GM12874 (cell line): ENCODE data around the gene TOP2B.

Experiments
- TF ChIP-seq, protein P1 (sequence below): IDR thresholded peaks from 2 replicates; pipeline ENCODE4 v1.5.1; 2011; ENCODE audit warnings: low read depth, mild to moderate bottlenecking, control low read depth, low read length, moderate library complexity; ENCODE audit not compliant: insufficient read depth

The TOP2B gene

DNA sequence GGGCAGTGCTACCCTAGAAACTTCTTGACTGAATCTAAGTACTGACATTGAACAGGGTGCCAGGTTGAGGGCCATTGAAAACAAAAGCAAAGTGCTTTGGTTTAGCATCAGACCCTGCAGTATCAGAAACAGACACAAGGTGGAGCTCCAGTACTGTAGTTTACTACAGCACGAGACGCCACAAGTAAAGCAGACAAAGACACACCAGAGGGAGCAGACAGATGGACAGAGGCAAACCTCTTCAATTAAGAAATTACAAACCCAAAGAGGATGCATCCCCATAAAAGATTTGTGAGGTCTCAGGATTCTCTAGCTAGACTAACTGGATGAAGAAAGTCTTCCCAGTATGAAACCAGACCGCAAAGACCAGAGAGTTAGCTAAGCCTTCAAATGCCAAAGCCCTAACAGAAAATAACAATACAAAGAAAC lies 16.6 kb downstream of the TOP2B start:
- TF ChIP-seq, protein P1, sequence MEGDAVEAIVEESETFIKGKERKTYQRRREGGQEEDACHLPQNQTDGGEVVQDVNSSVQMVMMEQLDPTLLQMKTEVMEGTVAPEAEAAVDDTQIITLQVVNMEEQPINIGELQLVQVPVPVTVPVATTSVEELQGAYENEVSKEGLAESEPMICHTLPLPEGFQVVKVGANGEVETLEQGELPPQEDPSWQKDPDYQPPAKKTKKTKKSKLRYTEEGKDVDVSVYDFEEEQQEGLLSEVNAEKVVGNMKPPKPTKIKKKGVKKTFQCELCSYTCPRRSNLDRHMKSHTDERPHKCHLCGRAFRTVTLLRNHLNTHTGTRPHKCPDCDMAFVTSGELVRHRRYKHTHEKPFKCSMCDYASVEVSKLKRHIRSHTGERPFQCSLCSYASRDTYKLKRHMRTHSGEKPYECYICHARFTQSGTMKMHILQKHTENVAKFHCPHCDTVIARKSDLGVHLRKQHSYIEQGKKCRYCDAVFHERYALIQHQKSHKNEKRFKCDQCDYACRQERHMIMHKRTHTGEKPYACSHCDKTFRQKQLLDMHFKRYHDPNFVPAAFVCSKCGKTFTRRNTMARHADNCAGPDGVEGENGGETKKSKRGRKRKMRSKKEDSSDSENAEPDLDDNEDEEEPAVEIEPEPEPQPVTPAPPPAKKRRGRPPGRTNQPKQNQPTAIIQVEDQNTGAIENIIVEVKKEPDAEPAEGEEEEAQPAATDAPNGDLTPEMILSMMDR: peak; percentile 78

DNA sequence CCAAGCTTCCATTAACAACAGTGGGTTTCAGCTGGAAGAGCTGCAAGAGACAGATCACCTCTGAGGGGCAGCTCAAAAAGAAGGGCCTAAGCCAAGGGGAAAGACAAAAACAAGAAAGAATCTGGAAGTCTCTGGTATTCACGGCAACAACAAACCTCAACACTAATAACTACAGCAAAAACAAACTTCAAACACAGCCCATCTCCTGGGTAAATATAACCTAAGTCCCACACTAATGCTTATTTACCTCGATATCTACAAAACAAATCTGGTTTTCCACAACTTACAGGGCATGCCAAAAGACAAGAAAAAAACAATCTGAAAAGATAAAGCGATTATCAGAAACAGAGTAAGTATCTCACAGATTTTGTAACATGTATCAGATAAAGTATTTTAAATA lies 29.7 kb downstream of the TOP2B start:
- TF ChIP-seq, protein P1: no peak

DNA sequence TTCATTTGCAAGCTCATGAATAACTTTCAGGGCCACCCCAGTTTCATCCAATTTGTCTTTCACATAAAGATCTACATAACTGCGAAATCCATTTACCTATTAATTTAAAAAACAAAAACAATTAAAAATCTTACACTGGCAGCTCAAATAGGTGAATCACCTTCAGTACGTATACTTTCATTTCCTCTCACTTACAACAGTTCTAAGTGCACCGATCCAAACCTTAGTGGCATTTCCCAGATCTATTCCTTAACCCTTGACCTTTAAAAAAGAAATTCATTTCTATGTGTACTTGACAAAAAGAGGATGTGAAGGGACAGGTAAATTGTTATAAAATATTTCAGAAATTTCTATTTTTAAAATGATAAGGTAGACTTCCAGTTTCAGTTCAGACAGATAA lies 30.8 kb downstream of the TOP2B start:
- TF ChIP-seq, protein P1: no peak

DNA sequence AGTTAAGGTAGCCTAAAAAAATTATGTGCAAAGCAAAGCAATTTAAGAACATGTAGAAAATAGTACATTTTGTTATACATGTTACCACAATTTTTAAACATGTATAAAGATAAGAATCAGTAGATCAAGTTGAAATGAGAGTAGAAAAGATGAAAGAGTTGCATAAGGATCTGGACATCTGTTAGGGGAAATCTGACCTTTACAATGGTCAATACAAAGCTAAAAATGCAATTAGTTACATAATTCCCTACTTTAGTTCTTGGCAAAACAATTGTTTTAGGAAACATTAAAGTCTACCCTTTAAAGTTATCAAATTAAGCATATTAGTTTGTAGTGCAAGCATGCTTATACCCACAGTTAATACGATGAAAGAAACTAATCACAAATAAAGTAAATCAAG lies 32.7 kb downstream of the TOP2B start:
- TF ChIP-seq, protein P1: no peak

DNA sequence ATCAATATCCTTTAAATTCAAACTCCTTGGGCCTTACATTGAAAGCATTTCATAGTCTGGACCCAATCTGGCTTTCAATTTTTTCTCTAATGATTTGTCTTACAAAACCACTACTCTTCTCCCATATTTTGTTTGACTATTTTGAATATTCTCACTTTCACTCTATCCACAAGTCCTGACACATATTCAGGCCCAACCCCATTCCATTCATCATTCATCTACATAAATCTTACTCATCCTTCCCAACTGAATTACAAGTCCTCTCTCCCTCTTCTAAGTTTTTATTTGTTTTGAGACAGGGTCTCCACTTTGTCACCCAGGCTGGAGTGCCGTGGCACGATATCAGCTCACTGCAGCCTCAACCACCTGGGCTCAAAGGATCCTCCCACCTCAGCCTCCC lies 43.6 kb downstream of the TOP2B start:
- TF ChIP-seq, protein P1: no peak

DNA sequence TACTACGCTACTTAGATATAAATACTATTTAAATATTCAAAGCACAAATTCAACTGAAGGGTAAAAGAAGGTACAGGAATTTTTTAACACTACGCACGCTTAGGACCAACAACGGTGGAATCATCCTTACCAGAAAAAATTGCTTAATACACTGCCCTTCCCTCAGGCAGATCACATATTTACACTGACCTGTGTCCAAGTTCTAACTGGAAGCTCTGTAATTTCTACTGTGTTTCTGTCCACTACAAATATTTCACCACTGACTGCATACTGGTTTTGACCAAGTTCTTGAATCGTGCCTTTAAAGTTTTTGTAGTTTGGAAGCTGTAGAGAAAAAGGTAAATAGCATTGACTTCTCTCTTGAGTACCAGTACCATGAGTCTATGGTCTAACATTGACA lies 44.2 kb downstream of the TOP2B start:
- TF ChIP-seq, protein P1: no peak

DNA sequence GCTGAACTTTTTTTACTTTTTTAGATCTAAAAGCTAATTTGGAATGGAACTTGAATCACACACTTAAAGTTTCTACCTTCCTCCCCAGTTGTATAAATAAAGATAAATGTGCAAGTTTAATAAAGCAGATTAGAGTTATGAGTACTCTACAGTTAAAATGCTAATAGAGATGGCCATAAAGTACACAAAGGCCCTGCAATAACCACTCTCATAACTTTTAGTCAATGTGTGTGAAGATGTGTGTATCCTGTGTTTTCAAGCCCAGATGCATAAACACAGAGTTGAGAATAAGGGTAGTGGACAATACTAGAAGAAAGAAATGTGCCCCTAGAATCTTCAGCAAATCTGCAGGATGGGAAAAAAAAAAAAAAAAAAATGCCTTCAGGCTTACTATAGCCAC lies 45.3 kb downstream of the TOP2B start:
- TF ChIP-seq, protein P1: no peak

DNA sequence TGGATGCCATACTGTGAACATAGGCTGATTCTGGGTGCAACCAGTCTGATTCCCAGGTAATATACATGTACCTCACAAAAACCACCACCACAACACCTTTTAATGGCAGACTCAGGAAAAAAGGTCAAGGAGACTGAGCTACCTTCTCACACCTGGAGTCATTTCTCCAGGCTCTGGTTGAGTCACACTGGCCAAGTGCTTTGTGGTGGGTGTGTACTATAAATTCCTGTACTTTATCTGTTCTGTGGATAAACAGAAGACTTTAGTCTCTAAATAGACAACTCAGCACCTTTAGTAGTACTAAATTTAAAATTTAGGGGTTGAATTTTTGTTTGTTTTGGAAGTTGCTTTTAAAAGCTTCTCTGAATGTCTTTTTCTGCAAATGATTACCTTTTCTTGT lies 46.7 kb downstream of the TOP2B start:
- TF ChIP-seq, protein P1: no peak
